Esophagus squamous epithelium (tissue), 4 donors: ENCODE data around the gene APOL1.

Source experiments
- POLR2A ChIP-seq, 4 donors: fragments of 450-650 bp; IDR thresholded peaks; one replicate each; pipeline ENCODE4 v1.6.1; 2017; ENCODE audit warnings: antibody characterized with exemption in 4 of 4, mild to moderate bottlenecking in 4 of 4, moderate library complexity in 3 of 4
- TF ChIP-seq, protein P1 (sequence below), 6 experiments: fragments of 450-650 bp in 4 of 6; fragments of 200-600 bp in 2 of 6; sonication (generic) in 2 of 6; IDR thresholded peaks; one replicate each; pipeline ENCODE4 v1.5.1; 2016 to 2019; ENCODE audit warnings: antibody characterized with exemption in 6 of 6, mild to moderate bottlenecking in 4 of 6, moderate library complexity in 4 of 6

DNA sequence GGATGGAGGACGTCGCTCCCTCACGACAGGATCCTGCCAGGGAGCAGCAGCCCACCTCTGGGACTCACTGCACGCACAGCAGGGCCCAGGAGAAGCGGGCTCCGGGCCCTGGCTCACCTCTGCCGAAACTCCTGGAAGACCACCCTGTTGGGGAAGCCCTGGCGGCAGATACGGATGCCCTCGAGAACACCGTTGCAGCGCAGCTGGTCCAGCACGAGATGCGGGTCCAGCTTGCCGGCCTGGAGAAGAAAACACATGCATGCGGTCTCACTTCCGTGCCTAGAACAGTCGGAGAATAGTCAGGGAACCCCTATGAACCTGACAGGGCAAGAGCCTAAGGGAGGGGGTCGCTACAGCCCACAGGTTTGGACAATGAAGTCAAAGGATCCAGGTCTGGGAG, 52.9 kb downstream of the APOL1 start:
- TF ChIP-seq, protein P1, sequence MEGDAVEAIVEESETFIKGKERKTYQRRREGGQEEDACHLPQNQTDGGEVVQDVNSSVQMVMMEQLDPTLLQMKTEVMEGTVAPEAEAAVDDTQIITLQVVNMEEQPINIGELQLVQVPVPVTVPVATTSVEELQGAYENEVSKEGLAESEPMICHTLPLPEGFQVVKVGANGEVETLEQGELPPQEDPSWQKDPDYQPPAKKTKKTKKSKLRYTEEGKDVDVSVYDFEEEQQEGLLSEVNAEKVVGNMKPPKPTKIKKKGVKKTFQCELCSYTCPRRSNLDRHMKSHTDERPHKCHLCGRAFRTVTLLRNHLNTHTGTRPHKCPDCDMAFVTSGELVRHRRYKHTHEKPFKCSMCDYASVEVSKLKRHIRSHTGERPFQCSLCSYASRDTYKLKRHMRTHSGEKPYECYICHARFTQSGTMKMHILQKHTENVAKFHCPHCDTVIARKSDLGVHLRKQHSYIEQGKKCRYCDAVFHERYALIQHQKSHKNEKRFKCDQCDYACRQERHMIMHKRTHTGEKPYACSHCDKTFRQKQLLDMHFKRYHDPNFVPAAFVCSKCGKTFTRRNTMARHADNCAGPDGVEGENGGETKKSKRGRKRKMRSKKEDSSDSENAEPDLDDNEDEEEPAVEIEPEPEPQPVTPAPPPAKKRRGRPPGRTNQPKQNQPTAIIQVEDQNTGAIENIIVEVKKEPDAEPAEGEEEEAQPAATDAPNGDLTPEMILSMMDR (IDR thresholded peaks at IDR 0.05), result no peak
- TF ChIP-seq POLR2A (IDR thresholded peaks at IDR 0.05), result no peak
